EL (cell line): Measurements from ENCODE around the gene RASAL3.
"Not testable (repeated sequence)": the region's sequence is repeated elsewhere in the genome, so short reads cannot be mapped to it uniquely, and the experiment has no call there.

Experiments
- DNase-seq: peaks from one replicate; pipeline ENCODE4 v3.0.0-alpha.2; 2016

Gene RASAL3

GRCh38 chr19:15464394-15465385 lies at the start of gene RASAL3:
Gene RASAL3 (minus strand): TSS chr19:15464544. CDS start chr19:15464358, 186 bp downstream.
- no peak for DNase-seq

GRCh38 chr19:15511671-15512424 lies 47.5 kb upstream of the RASAL3 start:
- no peak for DNase-seq

GRCh38 chr19:15508035-15508710 lies 43.8 kb upstream of the RASAL3 start, which contains the start of gene CYP4F22:
Gene CYP4F22 (plus strand): TSS chr19:15508525. CDS start chr19:15525337, 16,812 bp downstream.
- DNase-seq, result no peak

GRCh38 chr19:15507068-15508034 lies 43.0 kb upstream of the RASAL3 start:
- no peak for DNase-seq

- no peak for DNase-seq
These were observed 41.8 kb upstream of the RASAL3 start for GRCh38 chr19:15506074-15506571.

- no peak for DNase-seq
These were observed 37.9 kb upstream of the RASAL3 start for GRCh38 chr19:15502264-15502663.

DNA sequence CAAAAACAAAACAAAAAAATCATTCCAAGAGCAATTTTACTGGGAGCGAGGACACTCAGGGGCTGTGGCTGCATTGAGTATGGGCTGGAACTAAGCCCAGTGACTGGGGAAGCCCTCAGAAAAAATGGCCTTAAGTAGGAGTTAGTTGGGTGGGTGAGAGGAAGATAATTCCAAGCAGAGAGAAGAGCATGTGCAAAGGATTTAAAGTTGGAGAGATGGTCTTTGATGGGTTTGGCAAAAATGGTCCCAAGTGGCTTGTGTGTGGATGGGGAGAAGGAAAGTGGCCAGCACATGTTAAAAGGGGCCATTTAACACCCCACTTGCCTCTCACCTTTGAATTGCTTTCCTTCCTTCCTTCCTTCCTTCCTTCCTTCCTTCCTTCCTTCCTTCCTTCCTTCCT lies 37.3 kb upstream of the RASAL3 start:
- DNase-seq, result no peak

GRCh38 chr19:15498910-15499309 lies 34.6 kb upstream of the RASAL3 start:
- no peak for DNase-seq

- DNase-seq, result no peak
These were observed 34.0 kb upstream of the RASAL3 start for GRCh38 chr19:15498156-15498858.

GRCh38 chr19:15495151-15495550 lies 30.8 kb upstream of the RASAL3 start:
- DNase-seq, result no peak

DNA sequence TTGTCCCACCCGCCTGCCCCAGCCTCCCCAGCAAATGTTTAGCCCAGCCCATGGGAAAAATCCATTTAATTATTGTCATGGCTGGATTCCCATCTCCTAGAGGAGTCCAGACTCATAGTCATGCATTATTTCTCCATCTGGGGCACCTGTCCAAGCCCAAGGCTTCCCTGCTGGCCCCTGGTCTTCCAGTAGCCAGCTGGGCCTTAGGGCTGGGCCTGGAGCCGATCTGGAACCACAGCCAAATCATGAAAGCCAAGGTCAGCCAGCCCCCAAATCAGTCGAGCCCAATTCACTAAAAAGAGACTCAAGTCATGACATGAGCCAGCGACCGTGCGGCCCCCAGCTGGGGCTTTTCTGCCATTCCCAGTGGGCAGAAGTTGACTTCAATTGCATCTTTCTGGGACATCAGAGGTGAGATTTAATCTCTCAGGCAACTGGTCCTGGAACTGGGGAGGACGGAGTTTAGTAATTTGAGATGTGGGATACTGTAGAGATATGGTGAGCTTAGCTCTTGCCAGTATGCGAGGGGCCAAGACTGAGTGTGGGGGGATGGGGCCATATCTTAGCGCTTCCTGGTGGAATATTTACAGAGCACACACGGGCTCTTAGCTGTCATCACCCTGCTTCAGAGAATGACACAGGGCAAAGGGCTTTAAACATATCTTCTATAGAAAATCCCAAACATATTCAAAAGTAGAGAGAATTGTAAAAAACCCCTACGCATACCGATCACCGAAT lies 24.3 kb upstream of the RASAL3 start:
- no peak for DNase-seq

DNA sequence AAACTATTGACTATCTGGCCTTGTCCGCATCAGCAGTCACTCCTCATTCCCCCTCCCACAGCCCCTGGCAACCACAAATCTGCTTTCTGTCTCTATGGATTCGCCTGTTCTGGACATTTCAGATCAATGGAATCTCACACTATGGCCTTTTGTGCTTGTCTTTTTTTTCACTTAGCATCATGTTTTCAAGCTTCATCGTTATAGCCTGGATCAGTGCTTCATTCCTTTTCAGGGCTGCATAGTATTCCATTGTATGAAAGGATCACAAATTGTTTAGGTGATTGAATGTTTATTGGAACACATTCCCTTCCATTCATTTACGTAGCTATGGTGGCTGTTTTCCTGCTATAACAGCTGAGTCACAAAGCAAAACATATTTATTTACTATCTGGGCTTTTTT lies 22.7 kb upstream of the RASAL3 start:
- no peak for DNase-seq

GRCh38 chr19:15485768-15486167 lies 21.4 kb upstream of the RASAL3 start:
- DNase-seq, result not testable (repeated sequence)

DNA sequence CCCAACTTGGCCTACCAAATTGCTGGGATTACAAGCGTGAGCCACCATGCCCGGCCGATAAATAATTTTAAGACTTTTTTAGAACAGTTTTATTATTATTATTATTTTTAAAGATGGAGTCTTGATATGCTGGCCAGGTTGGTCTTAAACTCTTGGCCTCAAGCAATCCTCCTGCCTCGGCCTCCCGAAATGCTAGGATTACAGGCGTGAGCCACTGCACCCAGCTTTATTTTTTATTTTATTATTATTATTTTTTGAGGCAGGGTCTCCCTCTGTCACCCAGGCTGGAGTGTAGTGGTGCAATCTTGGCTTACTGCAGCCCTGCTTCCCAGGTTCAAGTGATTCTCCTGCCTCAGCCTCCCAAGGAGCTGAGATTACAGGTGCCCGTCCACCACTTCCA lies 16.7 kb upstream of the RASAL3 start:
- DNase-seq, result not testable (repeated sequence)

DNA sequence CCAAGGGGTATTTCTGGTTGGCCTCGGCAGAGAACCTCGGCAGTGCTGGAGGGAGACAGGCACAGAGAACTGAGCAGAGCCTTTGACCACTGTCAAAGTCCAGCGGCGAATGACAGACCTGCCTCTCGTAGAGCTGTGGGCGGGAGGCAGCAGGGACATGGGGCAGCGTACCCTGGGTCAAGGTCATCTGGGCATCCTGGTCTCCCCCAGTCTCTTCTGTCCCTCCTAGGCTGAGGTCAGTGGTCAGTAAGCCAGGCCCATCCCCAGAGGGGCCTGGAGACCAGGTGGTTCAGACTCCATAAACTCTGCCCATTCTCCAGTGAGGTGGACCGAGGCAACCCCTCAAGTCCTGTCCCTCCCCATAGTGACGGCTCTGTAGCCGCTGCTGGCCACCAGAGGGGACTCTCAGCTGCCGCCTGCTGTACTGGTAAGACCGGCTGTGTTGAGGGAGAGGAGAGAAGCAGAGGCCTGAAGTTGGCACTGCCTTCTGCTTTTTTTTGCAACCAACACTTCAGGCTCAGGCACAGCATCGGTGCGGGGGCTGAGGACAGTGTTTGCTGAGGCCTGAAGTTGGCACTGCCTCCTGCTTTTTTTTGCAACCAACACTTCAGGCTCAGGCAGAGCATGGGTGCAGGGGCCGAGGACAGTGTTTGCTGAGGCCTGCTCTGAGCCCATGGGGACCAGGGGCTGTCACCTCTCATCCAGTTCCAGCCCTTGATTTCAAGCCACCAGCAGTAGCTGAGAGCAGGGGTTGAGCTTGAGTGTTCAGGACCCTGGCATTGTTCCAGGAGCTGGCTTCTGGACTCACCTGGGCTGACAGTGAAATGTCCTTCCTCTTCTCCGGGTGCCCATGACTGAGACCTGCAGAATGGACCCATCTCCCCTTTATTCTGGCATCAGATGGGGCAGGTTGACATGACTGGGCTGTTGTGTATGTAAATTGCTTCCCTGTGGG lies 15.3 kb upstream of the RASAL3 start, which contains the start of gene PGLYRP2:
Gene PGLYRP2, minus strand, starts transcription at position 111 of the 955 bp plus-strand sequence. CDS start 130 bp downstream, outside the sequence.
- DNase-seq, result no peak

DNA sequence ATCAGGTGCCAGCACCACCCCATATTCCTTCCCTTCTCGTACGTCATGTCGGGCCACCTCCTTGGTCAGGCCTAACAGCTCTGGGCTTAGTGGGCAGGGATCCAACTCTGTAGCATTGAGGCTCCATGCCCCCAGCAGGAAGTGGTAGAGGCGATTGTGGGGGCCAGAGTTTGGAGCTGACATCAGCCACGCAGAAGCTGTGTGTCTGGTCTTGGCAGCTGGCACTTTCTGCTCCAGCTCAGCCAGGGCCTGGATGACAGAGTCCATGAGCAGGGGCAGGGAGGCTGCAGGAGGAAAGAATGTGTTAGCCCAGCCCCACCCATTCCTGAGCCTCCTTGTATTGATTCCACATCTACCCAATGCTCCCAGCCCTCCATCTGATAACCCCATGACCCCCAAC lies 12.0 kb upstream of the RASAL3 start:
- no peak for DNase-seq

DNA sequence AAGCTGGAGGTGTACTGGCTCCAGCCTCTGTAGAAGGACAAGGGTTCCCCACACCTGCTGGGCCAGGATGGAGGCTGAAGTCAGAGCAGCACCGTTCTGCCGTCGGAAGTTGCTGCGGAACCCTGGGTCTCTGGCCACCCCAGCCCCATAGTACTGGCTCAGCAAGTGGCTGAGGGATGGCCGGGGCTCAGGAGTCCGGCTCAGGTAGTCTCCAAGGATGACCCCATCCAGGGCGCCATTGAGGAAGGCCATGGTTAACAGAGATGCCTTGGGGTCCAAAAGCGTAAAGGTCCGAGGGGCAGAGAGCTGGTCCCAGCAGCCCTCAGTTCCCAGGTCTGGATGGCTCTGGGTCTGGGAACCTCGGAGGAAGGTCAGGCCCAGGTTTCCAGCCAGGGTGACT lies 11.3 kb upstream of the RASAL3 start:
- DNase-seq, result no peak

- no peak for DNase-seq
These were observed 10.8 kb upstream of the RASAL3 start for GRCh38 chr19:15475169-15475568.

GRCh38 chr19:15473821-15474220 lies 9.5 kb upstream of the RASAL3 start:
- DNase-seq, result not testable (repeated sequence)
